HTR-8/SVneo (cell line): ENCODE data around the gene SENP6.
"Not testable (repeated sequence)": the region's sequence is repeated elsewhere in the genome, so short reads cannot be mapped to it uniquely, and the experiment has no call there.

Source experiments
- DNase-seq: peaks from one replicate; pipeline ENCODE4 v3.0.0; 2011; ENCODE audit warnings: low spot score, mixed read lengths; ENCODE audit not compliant: insufficient read length
- FAIRE-seq: peaks from 2 replicates; lab custom pipeline; 2011; peaks lifted over from hg19 to GRCh38; lab: Jason Lieb, UNC

SENP6 gene

GRCh38 chr6:75608304-75608703, 6.6 kb downstream of the SENP6 start:
- FAIRE-seq: no peak
- no peak for DNase-seq

- DNase-seq: no peak
- no peak for FAIRE-seq
Observed at GRCh38 chr6:75608956-75609533, 7.4 kb downstream of the SENP6 start.

GRCh38 chr6:75609639-75610590, 8.2 kb downstream of the SENP6 start:
- DNase-seq (no peak), FAIRE-seq (no peak)

- DNase-seq (no peak), FAIRE-seq (no peak)
Observed at GRCh38 chr6:75611011-75611701, 9.5 kb downstream of the SENP6 start.

GRCh38 chr6:75611702-75612375, 10.2 kb downstream of the SENP6 start:
- no peak for FAIRE-seq
- no peak for DNase-seq

GRCh38 chr6:75612434-75612833, 10.8 kb downstream of the SENP6 start:
- no peak for DNase-seq

GRCh38 chr6:75613056-75613501, 11.4 kb downstream of the SENP6 start:
- DNase-seq (no peak), FAIRE-seq (no peak)

More at GRCh38 chr6:75612434-75612833, 10.8 kb downstream of the SENP6 start:
- FAIRE-seq: no peak

GRCh38 chr6:75618437-75618836, 16.8 kb downstream of the SENP6 start:
- DNase-seq (no peak), FAIRE-seq (no peak)

GRCh38 chr6:75619230-75619899, 17.7 kb downstream of the SENP6 start:
- DNase-seq (no peak), FAIRE-seq (no peak)

GRCh38 chr6:75620381-75621304, 19.0 kb downstream of the SENP6 start:
- DNase-seq: no peak
- FAIRE-seq: no peak

GRCh38 chr6:75621846-75622245, 20.2 kb downstream of the SENP6 start:
- DNase-seq (no peak), FAIRE-seq (no peak)

GRCh38 chr6:75623491-75623890, 21.8 kb downstream of the SENP6 start:
- no peak for DNase-seq
- no peak for FAIRE-seq

GRCh38 chr6:75624335-75624734, 22.7 kb downstream of the SENP6 start:
- DNase-seq (no peak), FAIRE-seq (no peak)

GRCh38 chr6:75624988-75625387, 23.3 kb downstream of the SENP6 start:
- DNase-seq (no peak), FAIRE-seq (no peak)

GRCh38 chr6:75626561-75626960, 24.9 kb downstream of the SENP6 start:
- no peak for DNase-seq
- FAIRE-seq: no peak

- FAIRE-seq: not testable (repeated sequence)
Observed at GRCh38 chr6:75627708-75628107, 26.0 kb downstream of the SENP6 start.

GRCh38 chr6:75631859-75632635, 30.4 kb downstream of the SENP6 start:
- FAIRE-seq: no peak
- no peak for DNase-seq

More at GRCh38 chr6:75627708-75628107, 26.0 kb downstream of the SENP6 start:
- not testable (repeated sequence) for DNase-seq

GRCh38 chr6:75633045-75633444, 31.4 kb downstream of the SENP6 start:
- DNase-seq: no peak
- FAIRE-seq: no peak
